LNCaP clone FGC (cell line): ENCODE measurements around the gene PELI1.
"Not testable (repeated sequence)": the region's sequence is repeated elsewhere in the genome, so short reads cannot be mapped to it uniquely, and the experiment has no call there.

Experiments used
- DNase-seq: peaks from one replicate; pipeline ENCODE4 v3.0.0-alpha.2; 2011; ENCODE audit warnings: low read depth
- H3K4me3 ChIP-seq: 2 replicates; pipeline ENCODE4 v1.5.1; 2011; ENCODE audit warnings: mild to moderate bottlenecking, low read depth, low read length, control low read depth
- TF ChIP-seq, protein P1 (sequence below): IDR thresholded peaks from 2 replicates; pipeline ENCODE4 v1.5.1; 2012; ENCODE audit warnings: mild to moderate bottlenecking; ENCODE audit not compliant: control insufficient read depth, insufficient read depth; ENCODE audit errors: extremely low read depth

Gene PELI1

DNA sequence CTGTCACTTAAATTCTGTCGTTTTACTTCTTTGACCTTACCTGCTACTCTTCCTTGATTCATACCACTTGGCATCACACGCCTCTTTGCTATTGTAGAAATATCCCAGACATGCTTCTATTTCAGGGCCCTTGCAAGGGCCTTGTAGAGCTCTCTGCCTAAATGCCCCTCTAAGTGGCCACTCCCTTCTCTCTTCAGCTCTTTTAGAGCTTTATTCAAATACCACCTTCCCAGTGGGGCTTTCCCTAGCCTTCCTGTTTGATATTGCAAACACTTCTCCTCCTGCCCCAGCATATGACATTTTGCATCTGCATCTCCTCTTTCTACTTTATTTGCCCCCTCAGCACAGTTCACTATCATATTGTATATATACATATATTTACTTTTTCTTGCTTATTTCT lies 54.0 kb downstream of the PELI1 start:
- TF ChIP-seq, protein P1, sequence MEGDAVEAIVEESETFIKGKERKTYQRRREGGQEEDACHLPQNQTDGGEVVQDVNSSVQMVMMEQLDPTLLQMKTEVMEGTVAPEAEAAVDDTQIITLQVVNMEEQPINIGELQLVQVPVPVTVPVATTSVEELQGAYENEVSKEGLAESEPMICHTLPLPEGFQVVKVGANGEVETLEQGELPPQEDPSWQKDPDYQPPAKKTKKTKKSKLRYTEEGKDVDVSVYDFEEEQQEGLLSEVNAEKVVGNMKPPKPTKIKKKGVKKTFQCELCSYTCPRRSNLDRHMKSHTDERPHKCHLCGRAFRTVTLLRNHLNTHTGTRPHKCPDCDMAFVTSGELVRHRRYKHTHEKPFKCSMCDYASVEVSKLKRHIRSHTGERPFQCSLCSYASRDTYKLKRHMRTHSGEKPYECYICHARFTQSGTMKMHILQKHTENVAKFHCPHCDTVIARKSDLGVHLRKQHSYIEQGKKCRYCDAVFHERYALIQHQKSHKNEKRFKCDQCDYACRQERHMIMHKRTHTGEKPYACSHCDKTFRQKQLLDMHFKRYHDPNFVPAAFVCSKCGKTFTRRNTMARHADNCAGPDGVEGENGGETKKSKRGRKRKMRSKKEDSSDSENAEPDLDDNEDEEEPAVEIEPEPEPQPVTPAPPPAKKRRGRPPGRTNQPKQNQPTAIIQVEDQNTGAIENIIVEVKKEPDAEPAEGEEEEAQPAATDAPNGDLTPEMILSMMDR = no peak
- DNase-seq = no peak
- no peak overlapping the region for H3K4me3 ChIP-seq

DNA sequence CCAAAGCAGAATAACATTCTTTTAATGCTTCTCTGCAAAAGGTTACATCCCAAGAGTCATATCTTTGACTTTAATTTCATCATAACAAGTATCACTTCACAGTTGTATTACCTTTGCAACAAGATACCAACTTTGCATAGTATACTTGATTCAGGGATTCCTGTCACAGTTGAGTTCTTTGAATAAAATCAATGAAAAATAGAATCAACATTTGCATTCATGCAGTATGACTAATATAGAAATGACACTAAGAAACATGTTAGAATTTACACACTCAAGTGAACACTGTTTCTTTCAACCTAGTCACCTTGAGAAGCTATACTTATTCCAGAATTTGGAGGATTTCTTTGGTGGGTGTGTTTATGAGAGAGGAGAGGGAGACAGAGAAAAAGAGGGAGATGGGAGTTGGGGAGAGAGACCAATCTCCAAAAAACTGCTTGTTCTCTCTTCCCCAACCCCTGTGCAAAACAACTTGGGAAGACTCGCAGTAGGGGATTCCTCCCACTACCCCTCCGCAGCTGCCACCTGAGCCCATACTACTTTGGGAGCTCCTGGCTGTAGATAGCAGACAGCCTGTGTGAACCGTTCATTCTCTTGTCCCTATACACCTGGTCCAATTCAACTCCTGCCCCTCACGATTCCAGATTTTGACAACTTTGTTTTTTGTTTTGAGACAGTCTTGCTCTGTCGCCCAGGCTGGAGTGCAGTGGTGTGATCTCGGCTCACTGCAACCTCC lies 57.7 kb downstream of the PELI1 start:
- no peak for DNase-seq
- no peak overlapping the region for H3K4me3 ChIP-seq
- TF ChIP-seq, protein P1 = no peak

DNA sequence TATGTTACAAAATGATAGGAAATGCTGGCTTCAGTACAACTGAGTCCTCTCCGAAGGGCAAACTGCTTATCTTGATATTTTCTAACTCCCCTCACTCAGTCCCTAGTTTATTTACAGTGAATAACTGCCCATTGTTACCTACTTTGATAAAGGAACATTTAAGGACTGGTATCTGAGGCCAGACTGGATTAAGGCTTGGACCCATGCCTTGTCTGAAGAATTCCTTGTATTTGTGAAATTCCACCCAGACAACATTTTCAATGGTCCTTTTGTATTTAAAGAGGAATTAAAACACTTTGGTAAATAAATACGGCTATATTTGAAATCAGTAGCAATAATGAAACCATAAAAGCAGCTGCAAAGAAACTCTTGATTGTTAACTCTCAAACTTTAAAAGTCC lies 58.3 kb downstream of the PELI1 start:
- H3K4me3 ChIP-seq = no peak overlapping the region
- no peak for DNase-seq
- TF ChIP-seq, protein P1 = no peak

DNA sequence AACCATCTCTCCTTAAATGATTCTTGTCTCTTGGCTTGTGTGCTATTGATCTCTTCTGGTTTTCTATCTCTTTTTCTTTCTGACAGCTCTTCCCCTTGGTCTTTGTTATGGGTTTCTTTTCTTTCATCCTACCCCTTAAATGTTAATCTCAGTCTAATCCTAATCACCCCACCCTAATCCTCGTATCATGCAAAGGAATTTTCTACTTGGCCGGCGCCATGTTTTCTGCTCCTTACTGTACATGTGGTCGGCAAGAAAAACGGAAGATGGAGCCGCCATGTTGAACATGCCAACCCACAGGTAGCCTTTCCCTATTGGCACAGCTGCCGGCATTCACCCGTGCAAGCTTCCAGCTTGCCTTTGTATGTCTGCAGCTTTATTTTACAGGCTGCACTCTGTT lies 63.2 kb downstream of the PELI1 start:
- no peak overlapping the region for H3K4me3 ChIP-seq
- TF ChIP-seq, protein P1 = no peak
- DNase-seq = no peak

DNA sequence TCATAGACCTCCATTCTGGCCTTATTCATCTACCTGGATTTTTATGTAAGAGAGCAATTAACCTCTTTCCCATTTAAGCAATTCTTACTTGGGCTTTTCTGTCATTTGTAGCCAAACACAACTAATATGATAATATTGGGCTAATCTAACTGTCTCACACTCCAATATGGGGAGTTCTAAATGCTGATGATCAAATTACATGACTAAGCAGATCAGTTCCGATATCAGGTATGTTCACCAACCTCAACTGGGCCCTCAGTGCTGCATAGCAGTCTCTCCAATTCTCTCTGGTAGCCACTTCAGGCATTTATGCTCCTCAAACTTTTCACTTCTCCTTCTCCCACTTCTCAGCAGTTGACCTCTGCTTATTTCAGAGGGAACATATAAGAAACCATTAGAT lies 64.0 kb downstream of the PELI1 start:
- DNase-seq = no peak
- TF ChIP-seq, protein P1 = no peak
- H3K4me3 ChIP-seq = no peak overlapping the region

DNA sequence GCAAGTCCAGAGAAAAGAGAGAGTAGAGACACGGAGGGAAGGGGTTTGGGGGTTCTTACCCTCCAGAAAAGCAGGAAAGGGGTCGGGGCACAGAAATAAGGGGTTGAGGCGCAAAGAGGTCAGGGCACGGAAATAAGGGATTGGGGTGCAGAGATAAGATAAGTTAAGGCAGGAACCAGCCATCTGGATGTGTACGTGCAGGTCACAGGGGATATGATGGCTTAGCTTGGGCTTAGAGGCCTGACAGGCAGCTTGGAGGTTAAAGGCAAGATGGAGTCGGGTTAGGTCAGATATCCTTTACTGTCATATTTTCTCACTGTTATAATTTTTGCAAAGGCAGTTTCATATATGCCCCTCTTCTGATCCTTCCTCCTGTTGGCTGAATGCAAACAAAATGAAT lies 64.5 kb downstream of the PELI1 start:
- not testable (repeated sequence) for DNase-seq, H3K4me3 ChIP-seq

DNA sequence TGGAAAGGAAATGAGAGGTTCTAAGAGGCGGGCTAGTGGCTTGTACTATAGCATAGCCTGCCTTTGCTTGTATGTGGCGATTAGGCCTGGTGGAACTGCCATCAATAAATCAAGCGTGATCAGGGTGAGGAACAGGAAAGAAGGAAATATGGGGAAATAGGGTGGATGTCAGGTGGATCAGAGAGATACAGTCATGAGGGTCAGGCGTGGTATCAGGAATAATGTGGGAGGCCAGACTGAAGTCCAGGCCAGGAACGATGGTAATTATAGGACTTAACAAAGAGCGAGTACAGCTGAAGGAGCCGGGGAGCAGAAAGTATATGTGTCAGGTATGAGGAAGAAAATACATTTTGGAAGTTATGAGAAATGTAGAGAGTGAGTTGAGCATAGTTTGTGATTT lies 67.4 kb downstream of the PELI1 start:
- not testable (repeated sequence) for DNase-seq, H3K4me3 ChIP-seq

DNA sequence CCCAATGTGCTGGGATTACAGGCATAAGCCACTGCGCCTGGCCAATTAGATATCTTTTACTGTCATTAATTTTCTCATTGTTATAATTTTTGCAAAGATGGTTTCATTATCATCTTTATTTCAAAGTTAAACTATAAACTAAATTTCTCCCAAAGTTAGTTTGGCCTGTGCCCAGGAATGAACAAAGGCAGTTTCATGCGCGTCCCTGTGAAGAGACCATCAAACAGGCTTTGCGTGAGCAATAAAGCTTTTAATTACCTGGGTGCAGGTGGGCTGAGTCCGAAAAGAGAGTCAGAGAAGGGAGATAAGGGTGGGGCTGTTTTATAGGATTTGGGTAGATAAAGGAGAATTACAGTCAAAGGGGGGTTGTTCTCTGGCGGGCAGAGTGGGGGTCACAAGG lies 69.6 kb downstream of the PELI1 start:
- DNase-seq, H3K4me3 ChIP-seq: not testable (repeated sequence)

DNA sequence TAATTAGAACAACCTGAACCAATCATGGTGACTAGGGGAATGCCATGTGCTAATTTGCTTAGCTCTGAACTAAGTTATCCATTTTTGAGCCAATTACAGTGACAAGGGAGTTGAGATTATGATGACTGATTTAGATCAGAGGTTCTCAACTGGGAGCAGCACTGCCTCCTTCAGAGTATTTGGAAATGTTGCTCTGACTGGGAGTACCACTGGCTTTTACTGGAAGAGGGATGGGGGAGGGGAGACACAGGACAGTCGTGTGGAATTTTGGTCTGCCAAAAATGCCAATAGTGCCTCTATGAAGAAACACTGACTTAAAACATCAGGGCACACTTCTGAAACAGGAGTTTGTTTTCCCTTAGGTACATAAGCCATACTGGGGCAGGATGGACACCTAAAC lies 76.9 kb downstream of the PELI1 start:
- H3K4me3 ChIP-seq = no peak overlapping the region
- no peak for DNase-seq
- TF ChIP-seq, protein P1 = no peak
